ENCODE data around the gene NOL7. TPM values are rescaled to one million over a fixed set of nuclear protein-coding genes. Genes with fewer than 3 reads are reported as not detected.

NOL7 gene
- total and polyA plus RNA-seq, 8 donors, result 18.1 to 147 (median 62.6) TPM

- Histone ChIP-seq H3K9me3 (peaks cover 0 to 5% (median 0%) of the 10 kb centered on the region in 4 donors), H3K4me3 (no peak overlapping the region), H3K36me3 (no peaks in the 10 kb centered on the region), H3K27me3 (no peaks in the 10 kb centered on the region), H3K27ac (no peak overlapping the region), H3K4me1 (peaks cover 4 to 65% (median 33%) of the 10 kb centered on the region in 4 donors)
- 92 to 95% (median 94%) methylated on average over 5 of the region's 5 CpGs for WGBS, 5 donors
- TF ChIP-seq EP300 (IDR thresholded peaks at IDR 0.05) (no peak), POLR2AphosphoS5 (IDR thresholded peaks at IDR 0.05) (no peak), POLR2A (IDR thresholded peaks at IDR 0.05) (no peak)
- TF ChIP-seq, protein P1, sequence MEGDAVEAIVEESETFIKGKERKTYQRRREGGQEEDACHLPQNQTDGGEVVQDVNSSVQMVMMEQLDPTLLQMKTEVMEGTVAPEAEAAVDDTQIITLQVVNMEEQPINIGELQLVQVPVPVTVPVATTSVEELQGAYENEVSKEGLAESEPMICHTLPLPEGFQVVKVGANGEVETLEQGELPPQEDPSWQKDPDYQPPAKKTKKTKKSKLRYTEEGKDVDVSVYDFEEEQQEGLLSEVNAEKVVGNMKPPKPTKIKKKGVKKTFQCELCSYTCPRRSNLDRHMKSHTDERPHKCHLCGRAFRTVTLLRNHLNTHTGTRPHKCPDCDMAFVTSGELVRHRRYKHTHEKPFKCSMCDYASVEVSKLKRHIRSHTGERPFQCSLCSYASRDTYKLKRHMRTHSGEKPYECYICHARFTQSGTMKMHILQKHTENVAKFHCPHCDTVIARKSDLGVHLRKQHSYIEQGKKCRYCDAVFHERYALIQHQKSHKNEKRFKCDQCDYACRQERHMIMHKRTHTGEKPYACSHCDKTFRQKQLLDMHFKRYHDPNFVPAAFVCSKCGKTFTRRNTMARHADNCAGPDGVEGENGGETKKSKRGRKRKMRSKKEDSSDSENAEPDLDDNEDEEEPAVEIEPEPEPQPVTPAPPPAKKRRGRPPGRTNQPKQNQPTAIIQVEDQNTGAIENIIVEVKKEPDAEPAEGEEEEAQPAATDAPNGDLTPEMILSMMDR (IDR thresholded peaks at IDR 0.05), result no peak
- intact Hi-C loops (cut with DNase I; ENCODE audit: low total_unique reads), result no loop called here
- DNase-seq, result no peak
These were observed 54.3 kb downstream of the NOL7 start for GRCh38 chr6:13669476-13669875.

Other genes starting within 250 kb of the NOL7 start
- gene GFOD1, start 127.7 kb upstream of the NOL7 start, total RNA-seq, result 10 to 100 TPM in 4 of 5 donors, 1 to 10 TPM in 1; 7.6 to 29.4 (median 17.1) TPM
- 1 to 10 TPM in 2 of 3 donors, under 1 TPM in 1; 0.76 to 5.3 (median 1.1) TPM for gene GFOD1, start 127.7 kb upstream of the NOL7 start, polyA plus RNA-seq
- 10 to 100 TPM in 1 of 5 donors, 1 to 10 TPM in 4; 1.8 to 10.3 (median 5.1) TPM for gene SIRT5, start 40.7 kb upstream of the NOL7 start, total RNA-seq
- 1 to 10 TPM; 4.1 to 6.9 (median 4.3) TPM for gene SIRT5, start 40.7 kb upstream of the NOL7 start, polyA plus RNA-seq
- 10 to 100 TPM; 17.4 to 51.4 (median 21.0) TPM for gene RANBP9, start 96.5 kb downstream of the NOL7 start, total RNA-seq
- gene RANBP9, start 96.5 kb downstream of the NOL7 start, polyA plus RNA-seq, result 10 to 100 TPM; 13.1 to 21.8 (median 18.6) TPM
- 10 to 100 TPM in 2 of 5 donors, 1 to 10 TPM in 3; 2.3 to 11.9 (median 5.5) TPM for gene MCUR1, start 199.2 kb downstream of the NOL7 start, total RNA-seq
- gene MCUR1, start 199.2 kb downstream of the NOL7 start, polyA plus RNA-seq, result 10 to 100 TPM in 2 of 3 donors, 1 to 10 TPM in 1; 7.5 to 16.4 (median 16.4) TPM

All from stomach (tissue), 9 donors.